GM23338 (cell line): ENCODE data around the gene GRIA4. TPM values are rescaled to one million over a fixed set of nuclear protein-coding genes. Genes with fewer than 3 reads are reported as not detected.
A peak's percentile ranks its signal among the peaks of the same experiment; 100 is the strongest.

Experiments
- ATAC-seq: fragments of 200-7000 bp; cut with Tn5 transposase; 3 replicates; pipeline ENCODE4 v1.9.1; 2020
- DNase-seq: peaks from one replicate; pipeline ENCODE4 v3.0.0-alpha.2; 2015; ENCODE audit warnings: low spot score
- H2AFZ ChIP-seq: fragments of 200-600 bp; sonication (generic); 2 replicates; pipeline ENCODE4 v1.8.0; 2016; ENCODE audit warnings: antibody characterized with exemption, mild to moderate bottlenecking, moderate library complexity
- H3F3A ChIP-seq: fragments of 200-600 bp; sonication (generic); replicated peaks from 2 replicates; pipeline ENCODE4 v1.8.0; 2017; ENCODE audit warnings: antibody characterized with exemption, mixed run types, low read depth
- H3K27ac ChIP-seq: fragments of 200-600 bp; sonication (generic); 2 replicates; pipeline ENCODE4 v1.6.1; 2016; ENCODE audit warnings: low read depth
- H3K27me3 ChIP-seq: fragments of 200-600 bp; sonication (generic); 2 replicates; pipeline ENCODE4 v1.8.0; 2016; ENCODE audit warnings: mild to moderate bottlenecking, mixed run types, moderate library complexity; ENCODE audit not compliant: insufficient read depth
- H3K36me3 ChIP-seq: fragments of 200-600 bp; sonication (generic); 2 replicates; pipeline ENCODE4 v1.8.0; 2016; ENCODE audit warnings: mild to moderate bottlenecking; ENCODE audit not compliant: insufficient read depth
- H3K4me1 ChIP-seq: fragments of 200-600 bp; sonication (generic); 2 replicates; pipeline ENCODE4 v1.8.0; 2016; ENCODE audit warnings: mild to moderate bottlenecking, moderate library complexity; ENCODE audit not compliant: insufficient read depth
- H3K4me2 ChIP-seq: fragments of 200-600 bp; sonication (generic); 2 replicates; pipeline ENCODE4 v1.7.1; 2017; ENCODE audit warnings: mixed run types
- H3K4me3 ChIP-seq: fragments of 200-600 bp; sonication (generic); 2 replicates; pipeline ENCODE4 v1.6.1; 2016; ENCODE audit warnings: mixed run types
- H3K79me2 ChIP-seq: fragments of 200-600 bp; sonication (generic); replicated peaks from 2 replicates; pipeline ENCODE4 v1.8.0; 2017; ENCODE audit warnings: mild to moderate bottlenecking; ENCODE audit not compliant: insufficient read depth
- H3K9me2 ChIP-seq: fragments of 200-600 bp; sonication (generic); 2 replicates; pipeline ENCODE4 v1.8.0; 2017; ENCODE audit not compliant: insufficient read depth
- H4K20me1 ChIP-seq: fragments of 200-600 bp; sonication (generic); replicated peaks from 2 replicates; pipeline ENCODE4 v1.8.0; 2017; ENCODE audit warnings: mild to moderate bottlenecking; ENCODE audit not compliant: insufficient read depth
- H3K27ac Mint-ChIP-seq: 2 replicates; pipeline ENCODE4 v1.8.0; 2020; ENCODE audit warnings: inconsistent platforms, mild to moderate bottlenecking, moderate library complexity, mixed read lengths
- H3K27me3 Mint-ChIP-seq: 3 replicates; pipeline ENCODE4 v1.8.0; 2022; ENCODE audit warnings: low read depth, mild to moderate bottlenecking, moderate library complexity, mixed read lengths, inconsistent platforms; ENCODE audit not compliant: insufficient read depth, poor library complexity
- H3K36me3 Mint-ChIP-seq: 3 replicates; pipeline ENCODE4 v1.8.0; 2021; ENCODE audit warnings: low read depth, mild to moderate bottlenecking, inconsistent platforms, moderate library complexity, mixed read lengths
- H3K4me1 Mint-ChIP-seq: 3 replicates; pipeline ENCODE4 v1.8.0; 2020; ENCODE audit warnings: mild to moderate bottlenecking, inconsistent platforms, mixed read lengths
- H3K4me3 Mint-ChIP-seq: 3 replicates; pipeline ENCODE4 v1.8.0; 2021; ENCODE audit warnings: moderate library complexity, mild to moderate bottlenecking, inconsistent platforms, mixed read lengths
- H3K9me3 Mint-ChIP-seq: 3 replicates; pipeline ENCODE4 v1.8.0; 2020; ENCODE audit warnings: moderate library complexity, mild to moderate bottlenecking, inconsistent platforms, mixed read lengths
- CREB1 ChIP-seq: fragments of 250-450 bp; sonication (Bioruptor Pico); IDR thresholded peaks from 2 replicates; pipeline ENCODE4 v1.5.0; 2020; ENCODE audit warnings: low read depth, mild to moderate bottlenecking, moderate library complexity
- ETS1 ChIP-seq: IDR thresholded peaks from 2 replicates; pipeline ENCODE4 v1.6.1; 2016; ENCODE audit warnings: antibody characterized with exemption
- JUNB ChIP-seq: IDR thresholded peaks from one replicate; pipeline ENCODE4 v1.6.1; 2016; ENCODE audit warnings: antibody characterized with exemption; ENCODE audit not compliant: unreplicated experiment
- NANOG ChIP-seq: IDR thresholded peaks from 2 replicates; pipeline ENCODE4 v1.6.1; 2016; ENCODE audit warnings: antibody characterized with exemption, borderline replicate concordance
- POLR2AphosphoS5 ChIP-seq: IDR thresholded peaks from 2 replicates; pipeline ENCODE4 v1.6.1; 2016; ENCODE audit warnings: antibody characterized with exemption, low read depth
- ZNF114 ChIP-seq: fragments of 250-450 bp; sonication (Bioruptor Pico); IDR thresholded peaks from 2 replicates; pipeline ENCODE4 v1.5.0; 2020; ENCODE audit warnings: mild to moderate bottlenecking, moderate library complexity
- ZNF462 ChIP-seq: fragments of 250-450 bp; sonication (Bioruptor Pico); IDR thresholded peaks from 2 replicates; pipeline ENCODE4 v1.5.0; 2020; ENCODE audit warnings: mild to moderate bottlenecking, moderate library complexity
- polyA plus RNA-seq: library from polyadenylated mRNA; unstranded; fragments of >200 nt; fragmentation: Nextera tagmentation; extraction: Ambion mirVana; gene quantifications from 2 replicates; pipeline ENCODE4 v1.2.1, GENCODE V29; 2016
- total RNA-seq: library from RNA; depleted of rRNA; stranded (reverse); fragments of >200 nt; shearing (Covaris generic); gene quantifications from 2 replicates; pipeline ENCODE4 v1.2.3, GENCODE V29; 2014

Gene GRIA4
- total and polyA plus RNA-seq, 2 experiments from 2014 or later, result 17.8 to 71.1 TPM

GRCh38 chr11:105610871-105611571, 1.1 kb downstream of the GRIA4 start (continued):
- TF ChIP-seq ZNF462 (CRISPR knock-in tag), result no peak
- TF ChIP-seq ZNF114 (CRISPR knock-in tag), result no peak
- no peak for TF ChIP-seq NANOG
- TF ChIP-seq JUNB, result no peak
- TF ChIP-seq CREB1 (CRISPR knock-in tag), result no peak

- H3K27ac Mint-ChIP-seq, result peak overlapping the region; percentile 89
Observed at GRCh38 chr11:105611572-105612441, 1.9 kb downstream of the GRIA4 start.

More at GRCh38 chr11:105611572-105612441, 1.9 kb downstream of the GRIA4 start:
- Mint-ChIP-seq H3K27me3 (peaks cover 17% of the 10 kb centered on the region), H3K9me3 (no peaks in the 10 kb centered on the region), H3K4me1 (peaks cover 21% of the 10 kb centered on the region; the same call in 2 of the 3 replicates), H3K4me3 (peak overlapping the region; percentile 84), H3K36me3 (peaks cover 6% of the 10 kb centered on the region; the same call in 2 of the 3 replicates)
- Histone ChIP-seq H4K20me1 (no peaks in the 10 kb centered on the region), H3K4me2 (peak overlapping the region; percentile 84), H3K4me1 (peaks cover 29% of the 10 kb centered on the region), H3K9me2 (no peaks in the 10 kb centered on the region), H3K27ac (peak overlapping the region; percentile 87), H3K27me3 (peaks cover 13% of the 10 kb centered on the region; the same call in 1 of the 2 replicates), H3K79me2 (peaks cover 23% of the 10 kb centered on the region), H3K36me3 (no peaks in the 10 kb centered on the region), H3F3A (no peaks in the 10 kb centered on the region), H2AFZ (no peak overlapping the region), H3K4me3 (peak overlapping the region; percentile 73)
- peak; percentile 54; the same call in 1 of the 2 replicates for TF ChIP-seq POLR2AphosphoS5
- TF ChIP-seq ETS1, result no peak; the same call in 1 of the 2 replicates
- TF ChIP-seq ZNF114 (CRISPR knock-in tag), result no peak
- ATAC-seq, result peak; percentile 23
- peak; percentile 46 for DNase-seq
